Measurements from ENCODE around the gene SLC20A1. TPM values are rescaled to one million over a fixed set of nuclear protein-coding genes. Genes with fewer than 3 reads are reported as not detected.

Gene SLC20A1
- total RNA-seq, 1 experiment from 2014 or later: 209 TPM

DNA sequence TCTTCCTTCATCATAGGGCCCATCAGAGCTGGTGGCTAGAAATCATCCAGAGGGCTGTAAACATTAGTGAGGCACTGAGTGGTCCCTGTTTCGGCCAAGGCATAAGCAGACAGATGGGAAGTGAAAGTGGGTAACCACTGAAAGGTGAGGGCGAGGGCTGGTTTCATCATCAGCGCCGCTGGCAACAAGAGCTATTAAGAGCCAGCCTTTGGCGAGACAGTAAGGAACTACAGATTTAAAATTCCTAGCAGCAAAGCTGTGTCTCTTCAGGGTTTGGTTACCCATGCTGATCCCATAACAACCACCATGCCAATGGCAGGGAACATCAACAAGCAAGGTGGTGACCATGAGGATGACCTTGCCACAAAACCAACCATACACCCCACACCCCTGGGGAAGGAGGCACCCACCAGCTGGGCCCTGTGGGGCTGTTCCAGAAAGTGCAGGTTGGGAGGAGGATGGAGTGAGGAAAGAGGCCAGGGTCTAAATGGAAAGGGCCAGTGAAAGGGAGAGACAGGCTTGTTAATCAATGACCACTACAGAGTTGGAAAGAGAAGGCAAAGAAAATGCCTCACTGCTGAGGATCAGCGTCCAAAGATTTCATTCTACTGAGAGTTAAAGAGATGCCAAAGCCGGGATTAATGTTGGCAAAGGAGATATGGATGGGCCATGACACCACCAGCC lies 9.0 kb upstream of the SLC20A1 start:
- POLR2A ChIA-PET (ENCODE audit: unreplicated experiment): no interaction called here
- ATAC-seq (no peak), DNase-seq (no peak)
- Histone ChIP-seq H3F3A (ENCODE audit: low read length, unreplicated experiment) (peaks cover 10% of the 10 kb centered on the region), H4K20me1 (ENCODE audit: low read length) (no peaks in the 10 kb centered on the region), H2AFZ (ENCODE audit: low read length) (no peak overlapping the region), H3K9me2 (replicated peaks; ENCODE audit: low read length) (no peaks in the 10 kb centered on the region), H3K4me2 (ENCODE audit: low read length) (no peak overlapping the region), H3K9me3 (ENCODE audit: low read length) (no peaks in the 10 kb centered on the region), H3K9ac (ENCODE audit: low read length) (no peak overlapping the region), H3K4me1 (ENCODE audit: insufficient read depth, low read length) (peaks cover 26% of the 10 kb centered on the region), H3K4me3 (ENCODE audit: low read length) (no peak overlapping the region), H3K27me3 (ENCODE audit: low read length) (no peaks in the 10 kb centered on the region), H3K36me3 (ENCODE audit: low read depth, low read length) (no peaks in the 10 kb centered on the region), H3K27ac (ENCODE audit: low read length) (no peak overlapping the region), H3K79me2 (ENCODE audit: low read length) (no peaks in the 10 kb centered on the region)
- TF ChIP-seq EZH2phosphoT487 (IDR thresholded peaks at IDR 0.05; ENCODE audit: borderline replicate concordance, low read length): no peak
- TF ChIP-seq, protein P1, sequence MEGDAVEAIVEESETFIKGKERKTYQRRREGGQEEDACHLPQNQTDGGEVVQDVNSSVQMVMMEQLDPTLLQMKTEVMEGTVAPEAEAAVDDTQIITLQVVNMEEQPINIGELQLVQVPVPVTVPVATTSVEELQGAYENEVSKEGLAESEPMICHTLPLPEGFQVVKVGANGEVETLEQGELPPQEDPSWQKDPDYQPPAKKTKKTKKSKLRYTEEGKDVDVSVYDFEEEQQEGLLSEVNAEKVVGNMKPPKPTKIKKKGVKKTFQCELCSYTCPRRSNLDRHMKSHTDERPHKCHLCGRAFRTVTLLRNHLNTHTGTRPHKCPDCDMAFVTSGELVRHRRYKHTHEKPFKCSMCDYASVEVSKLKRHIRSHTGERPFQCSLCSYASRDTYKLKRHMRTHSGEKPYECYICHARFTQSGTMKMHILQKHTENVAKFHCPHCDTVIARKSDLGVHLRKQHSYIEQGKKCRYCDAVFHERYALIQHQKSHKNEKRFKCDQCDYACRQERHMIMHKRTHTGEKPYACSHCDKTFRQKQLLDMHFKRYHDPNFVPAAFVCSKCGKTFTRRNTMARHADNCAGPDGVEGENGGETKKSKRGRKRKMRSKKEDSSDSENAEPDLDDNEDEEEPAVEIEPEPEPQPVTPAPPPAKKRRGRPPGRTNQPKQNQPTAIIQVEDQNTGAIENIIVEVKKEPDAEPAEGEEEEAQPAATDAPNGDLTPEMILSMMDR (conservative IDR thresholded peaks at IDR 0.05; ENCODE audit: low read depth, low read length): no peak
- no peak for TF ChIP-seq EZH2 (IDR thresholded peaks at IDR 0.05; ENCODE audit: low read length, unreplicated experiment)
- CTCF ChIA-PET: no interaction called here
- BruUV-seq (replicated peaks): no TSS peak
- intact Hi-C loops (cut with micrococcal nuclease): no loop called here

DNA sequence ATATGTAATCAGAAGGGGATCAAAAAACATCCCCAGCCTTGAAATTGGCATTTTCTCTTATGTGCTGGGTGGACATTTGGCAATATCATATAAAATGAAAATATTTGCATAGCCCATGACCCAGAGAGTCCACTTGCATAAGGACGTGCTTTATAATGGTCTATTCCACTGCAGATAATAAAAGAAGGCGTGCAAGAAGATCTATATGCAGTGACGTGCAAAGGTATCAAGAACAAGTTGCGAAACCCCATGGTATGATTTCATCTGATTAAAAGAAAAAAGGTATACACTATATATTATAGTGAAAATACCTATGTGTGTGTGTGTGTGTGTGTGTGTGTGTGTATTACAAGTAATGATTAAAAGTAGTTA lies 8.5 kb upstream of the SLC20A1 start:
- no peak for DNase-seq
- intact Hi-C loops (cut with micrococcal nuclease): no loop called here
- no peaks in the 10 kb centered on the region for H3K36me3 ChIP-seq (ENCODE audit: low read depth, low read length)
- no peak overlapping the region for H3K9ac ChIP-seq (ENCODE audit: low read length)
- ChIA-PET POLR2A (ENCODE audit: unreplicated experiment) (no interaction called here), CTCF (no interaction called here)
- H2AFZ ChIP-seq (ENCODE audit: low read length): no peak overlapping the region
- no peaks in the 10 kb centered on the region for H3K9me2 ChIP-seq (replicated peaks; ENCODE audit: low read length)
- no peak for ATAC-seq
- no peak overlapping the region for H3K4me2 ChIP-seq (ENCODE audit: low read length)
- H3K27me3 ChIP-seq (ENCODE audit: low read length): no peaks in the 10 kb centered on the region
- no peaks in the 10 kb centered on the region for H3K79me2 ChIP-seq (ENCODE audit: low read length)
- no TSS peak for BruUV-seq (replicated peaks)
- no peak overlapping the region for H3K27ac ChIP-seq (ENCODE audit: low read length)
- peaks cover 10% of the 10 kb centered on the region for H3F3A ChIP-seq (ENCODE audit: low read length, unreplicated experiment)
- H3K9me3 ChIP-seq (ENCODE audit: low read length): no peaks in the 10 kb centered on the region
- TF ChIP-seq EZH2 (IDR thresholded peaks at IDR 0.05; ENCODE audit: low read length, unreplicated experiment): no peak
- no peak for TF ChIP-seq EZH2phosphoT487 (IDR thresholded peaks at IDR 0.05; ENCODE audit: borderline replicate concordance, low read length)
- TF ChIP-seq, protein P1 (conservative IDR thresholded peaks at IDR 0.05; ENCODE audit: low read depth, low read length): no peak
- H3K4me1 ChIP-seq (ENCODE audit: insufficient read depth, low read length): peaks cover 28% of the 10 kb centered on the region
- H3K4me3 ChIP-seq (ENCODE audit: low read length): no peak overlapping the region
- H4K20me1 ChIP-seq (ENCODE audit: low read length): no peaks in the 10 kb centered on the region

DNA sequence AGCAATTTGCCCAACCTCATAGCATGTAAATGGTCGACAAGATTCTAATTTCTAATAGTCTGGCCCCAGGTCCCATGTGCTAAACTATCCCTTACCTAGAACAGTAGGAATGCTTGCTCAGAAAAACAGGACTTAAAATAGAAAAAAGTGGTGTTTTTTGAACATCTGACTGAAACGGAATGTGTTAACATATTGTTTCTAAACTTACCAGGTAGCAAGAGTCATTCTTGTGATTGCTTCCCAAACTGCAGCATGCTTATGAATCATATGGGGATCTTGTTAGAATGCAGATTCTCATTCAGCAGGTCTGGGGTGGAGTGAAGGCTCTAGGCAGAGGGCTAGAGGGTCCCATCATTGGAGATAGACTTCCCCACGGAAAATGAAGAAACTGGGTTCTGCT lies 5.8 kb upstream of the SLC20A1 start:
- Histone ChIP-seq H3K9ac (ENCODE audit: low read length) (peak overlapping the region; percentile 68), H3K36me3 (ENCODE audit: low read depth, low read length) (no peaks in the 10 kb centered on the region), H3K27me3 (ENCODE audit: low read length) (no peaks in the 10 kb centered on the region), H3K4me3 (ENCODE audit: low read length) (peak overlapping the region; percentile 18; the same call in 1 of the 2 replicates), H3K9me3 (ENCODE audit: low read length) (no peaks in the 10 kb centered on the region), H3F3A (ENCODE audit: low read length, unreplicated experiment) (peaks cover 18% of the 10 kb centered on the region), H3K79me2 (ENCODE audit: low read length) (0 out of 2 replicates have a peak, but pooled peaks cover 6% of the 10 kb centered on the region), H3K4me2 (ENCODE audit: low read length) (peak overlapping the region; percentile 73), H3K27ac (ENCODE audit: low read length) (peak overlapping the region; percentile 99), H3K4me1 (ENCODE audit: insufficient read depth, low read length) (peaks cover 52% of the 10 kb centered on the region), H2AFZ (ENCODE audit: low read length) (no peak overlapping the region), H4K20me1 (ENCODE audit: low read length) (no peaks in the 10 kb centered on the region), H3K9me2 (replicated peaks; ENCODE audit: low read length) (no peaks in the 10 kb centered on the region)
- intact Hi-C loops (cut with micrococcal nuclease): loop anchor here (1.0 to 5.0 kb wide), 2 partner anchors 13 to 87 kb away; no protein-coding TSS in a partner anchor
- no TSS peak for BruUV-seq (replicated peaks)
- DNase-seq (no peak), ATAC-seq (no peak)
- POLR2A ChIA-PET (ENCODE audit: unreplicated experiment): no interaction called here
- CTCF ChIA-PET: no interaction called here
- TF ChIP-seq, protein P1 (conservative IDR thresholded peaks at IDR 0.05; ENCODE audit: low read depth, low read length): no peak
- no peak for TF ChIP-seq EZH2 (IDR thresholded peaks at IDR 0.05; ENCODE audit: low read length, unreplicated experiment)
- TF ChIP-seq EZH2phosphoT487 (IDR thresholded peaks at IDR 0.05; ENCODE audit: borderline replicate concordance, low read length): no peak

All from PC-3 (cell line).